Stimulated activated CD8-positive, alpha-beta memory T cell treated with anti-CD3 and anti-CD28 coated beads, Interleukin-12 subunit alpha, Interleukin-12 subunit beta, amount 100 ng/mL, for 24 hours (primary cell): ENCODE results near the gene PLEKHG5.

ENCODE experiments used
- DNase-seq: peaks from one replicate; pipeline ENCODE4 v3.0.0-alpha.2; 2020; ENCODE audit errors: extremely low read depth

Gene PLEKHG5

DNA sequence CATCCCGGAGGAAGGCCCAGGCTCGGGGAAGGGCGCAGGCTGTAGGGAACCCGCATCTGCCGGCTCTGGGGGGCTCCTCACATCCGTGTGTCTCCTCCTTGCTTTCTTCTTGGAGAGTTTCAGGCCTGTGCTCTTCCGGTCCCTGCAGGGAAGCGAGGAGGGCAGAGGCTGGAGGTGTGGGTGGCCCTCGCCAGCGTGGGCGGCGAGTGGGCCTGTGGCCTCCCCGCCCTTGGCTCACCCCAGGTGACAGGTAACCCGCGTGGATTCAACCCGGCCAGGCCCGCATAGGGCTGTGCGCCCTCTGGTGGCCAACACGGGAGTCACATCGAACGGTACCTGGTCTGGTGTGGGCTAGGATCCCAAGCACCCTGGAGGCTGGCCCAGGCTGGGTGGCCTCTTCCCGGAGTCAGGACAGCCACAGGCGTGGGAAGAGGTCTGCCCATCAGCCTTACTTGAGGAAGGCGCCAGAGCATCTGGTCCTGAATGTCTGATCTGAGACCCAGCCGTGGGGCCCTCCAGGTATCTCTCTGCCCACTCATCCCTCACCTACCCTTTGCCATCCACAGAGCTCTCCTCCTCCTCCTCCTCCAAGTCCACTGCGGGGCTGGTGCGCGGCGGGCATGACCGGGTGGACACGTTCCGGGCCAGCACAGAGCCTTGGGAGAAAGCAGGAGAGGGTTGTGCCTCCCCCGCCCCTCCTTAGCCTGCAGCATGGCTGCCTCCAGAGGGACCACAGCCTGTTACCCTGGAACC is 15.9 kb downstream of the PLEKHG5 start:
- DNase-seq, result no peak

DNA sequence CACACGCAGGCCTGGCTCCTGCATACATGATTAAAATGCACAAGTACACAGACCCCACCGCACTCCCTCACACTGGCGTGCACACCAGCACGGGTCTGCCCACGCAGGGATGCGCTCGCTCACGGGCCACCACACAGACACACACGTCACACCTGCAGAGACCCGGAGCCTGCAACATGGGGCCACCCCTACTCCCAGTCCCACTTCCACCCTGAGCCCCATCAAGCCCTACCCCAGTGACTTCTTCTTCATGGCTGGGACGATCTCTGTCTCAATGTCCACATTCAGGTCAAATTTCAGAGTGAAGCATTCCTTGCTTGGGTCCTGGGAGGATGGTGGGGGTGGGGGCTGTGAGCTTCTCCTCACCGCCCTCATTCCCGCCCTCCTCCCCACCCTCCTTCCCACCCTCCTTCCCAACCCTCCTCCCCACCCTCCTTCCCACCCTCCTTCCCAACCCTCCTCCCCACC is 16.6 kb downstream of the PLEKHG5 start:
- no peak for DNase-seq

DNA sequence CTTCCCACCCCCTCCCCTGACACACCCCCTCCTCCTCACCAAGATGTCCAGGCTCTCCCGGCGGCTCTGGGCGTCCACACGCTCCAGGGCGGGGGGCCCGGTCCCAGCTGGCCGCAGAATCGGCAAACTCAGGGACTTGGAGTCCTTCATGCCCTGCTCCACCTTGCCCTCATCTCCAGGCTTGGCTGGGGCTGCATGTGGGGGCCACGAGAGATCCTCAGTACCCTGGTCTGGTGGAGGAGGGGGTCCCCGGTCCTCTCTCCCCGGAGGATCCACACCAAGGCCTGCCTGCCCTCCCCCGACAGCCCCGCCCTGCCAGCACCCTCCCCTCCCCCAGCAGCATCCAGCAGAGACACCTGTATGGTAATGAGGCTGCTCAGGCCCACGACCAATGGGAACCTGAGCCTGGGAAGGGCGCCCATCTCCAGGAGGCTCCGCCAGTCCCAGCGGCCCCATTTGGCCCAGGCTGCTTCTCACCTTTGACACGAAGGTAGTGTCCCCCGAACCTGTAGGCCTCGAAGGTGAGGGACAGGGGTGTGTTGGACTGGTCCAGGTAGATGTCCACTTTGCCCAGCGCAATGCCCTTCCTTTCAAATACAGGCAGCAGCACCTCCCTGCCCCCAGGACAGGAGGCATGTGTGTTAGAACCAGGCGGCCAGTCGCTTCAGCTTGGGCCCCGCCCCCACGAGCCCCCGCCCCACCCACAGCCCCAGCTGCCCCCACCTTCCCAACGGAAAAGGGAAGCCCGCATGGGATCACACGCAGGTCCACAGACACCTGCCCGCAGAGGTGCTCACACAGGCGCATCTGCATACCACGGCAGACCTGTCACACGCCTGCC is 17.3 kb downstream of the PLEKHG5 start:
- DNase-seq, result no peak

DNA sequence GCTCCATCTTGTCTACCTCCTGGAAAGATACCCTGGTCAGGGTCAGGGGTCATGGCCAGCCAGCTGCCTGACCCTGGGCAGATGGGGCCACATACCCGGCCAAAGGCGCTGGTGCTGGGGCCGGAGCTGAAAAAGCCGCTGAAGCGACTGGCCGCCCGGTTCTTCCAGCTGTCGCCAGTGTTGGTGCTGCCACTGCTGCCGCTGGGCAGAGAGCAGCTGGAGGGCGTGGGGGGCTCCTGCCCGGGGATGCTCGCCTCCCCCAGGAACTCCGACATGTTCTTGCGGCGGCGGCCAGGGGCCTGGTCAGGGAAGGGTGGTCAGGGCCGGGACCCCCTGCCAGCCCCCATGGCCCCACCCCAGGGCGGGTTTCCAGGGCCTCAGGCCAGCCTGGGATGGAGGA is 18.3 kb downstream of the PLEKHG5 start:
- DNase-seq, result no peak

DNA sequence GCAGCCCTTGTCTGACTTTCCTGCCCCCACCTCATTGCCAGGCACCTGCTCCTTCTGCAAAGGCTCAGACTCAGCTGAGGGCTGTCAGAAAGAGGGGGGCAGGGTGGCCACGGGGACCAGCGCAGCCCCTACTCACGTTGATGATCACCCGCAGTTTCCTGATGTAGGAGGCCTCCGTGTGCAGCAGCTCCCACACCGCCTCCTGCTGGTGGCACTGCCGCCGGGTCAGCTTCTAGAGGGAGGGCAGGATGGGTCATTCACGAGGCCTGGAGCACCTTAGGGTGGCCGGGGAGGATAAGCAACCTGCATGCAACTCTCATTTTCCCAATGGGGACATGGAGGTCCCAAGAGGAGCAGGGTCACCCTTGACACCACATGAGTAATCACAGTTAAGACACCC is 19.1 kb downstream of the PLEKHG5 start:
- no peak for DNase-seq

DNA sequence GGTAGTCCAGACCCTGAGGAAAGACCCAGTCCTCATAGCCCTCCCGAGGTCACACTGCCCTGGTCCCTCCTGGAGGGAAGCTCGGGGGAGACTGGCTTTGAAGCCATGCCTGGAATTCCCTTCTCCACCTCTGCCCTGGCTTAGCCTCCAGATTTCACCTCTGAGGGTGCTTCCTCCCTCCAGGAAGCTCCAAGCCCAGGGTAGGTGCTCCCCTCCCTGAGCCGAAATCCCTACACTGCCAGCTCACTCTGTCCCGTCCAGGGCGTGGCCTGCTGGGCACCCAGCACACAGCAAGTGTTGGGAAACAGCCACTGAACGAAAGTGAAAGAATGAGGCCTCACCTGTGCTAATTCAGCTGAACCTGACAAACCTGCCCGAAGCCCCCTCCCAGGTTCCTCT is 19.5 kb downstream of the PLEKHG5 start:
- no peak for DNase-seq

DNA sequence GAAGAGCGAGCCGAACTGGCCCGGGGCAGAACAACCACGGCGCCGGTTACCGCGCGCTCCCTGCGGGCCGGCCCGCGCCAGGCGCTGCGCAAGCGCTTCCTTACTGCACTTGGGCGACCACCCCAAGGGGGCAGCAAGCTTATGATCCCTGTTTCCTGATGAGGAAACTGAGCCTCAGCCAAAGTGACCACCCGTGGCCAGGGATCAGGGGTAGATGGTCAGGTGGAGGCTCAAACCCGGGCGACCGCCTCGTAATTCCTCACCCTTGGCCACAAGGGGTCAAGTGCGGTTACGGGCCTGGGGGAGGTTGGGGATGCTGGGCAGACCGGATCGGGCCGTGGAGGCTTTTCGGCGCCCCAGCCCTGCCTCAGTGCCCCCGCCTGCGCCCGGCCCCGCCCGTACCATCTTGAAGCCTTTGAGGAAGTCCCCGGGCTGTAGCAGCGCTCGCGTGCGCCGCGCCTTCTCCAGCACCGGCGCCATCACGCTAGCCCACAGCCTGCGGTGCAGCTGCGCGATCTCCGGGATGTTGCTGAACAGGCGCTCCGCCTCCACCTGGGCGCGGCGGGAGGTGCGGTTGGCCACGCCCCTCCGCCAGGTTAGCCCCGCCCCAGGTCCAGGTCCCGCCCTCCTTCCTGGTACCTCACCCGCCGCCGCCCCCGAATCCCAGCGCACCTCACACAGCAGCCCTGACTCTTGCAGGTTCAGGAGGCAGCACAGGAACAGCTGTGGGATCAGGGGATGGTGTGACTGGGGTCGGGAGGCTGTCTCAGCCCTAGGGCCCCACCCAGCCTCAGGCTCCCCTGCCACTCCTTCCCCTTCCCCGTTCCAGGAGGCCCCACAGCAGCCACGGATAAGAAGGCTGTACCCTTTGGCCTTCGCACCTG is 20.1 kb downstream of the PLEKHG5 start:
- no peak for DNase-seq

DNA sequence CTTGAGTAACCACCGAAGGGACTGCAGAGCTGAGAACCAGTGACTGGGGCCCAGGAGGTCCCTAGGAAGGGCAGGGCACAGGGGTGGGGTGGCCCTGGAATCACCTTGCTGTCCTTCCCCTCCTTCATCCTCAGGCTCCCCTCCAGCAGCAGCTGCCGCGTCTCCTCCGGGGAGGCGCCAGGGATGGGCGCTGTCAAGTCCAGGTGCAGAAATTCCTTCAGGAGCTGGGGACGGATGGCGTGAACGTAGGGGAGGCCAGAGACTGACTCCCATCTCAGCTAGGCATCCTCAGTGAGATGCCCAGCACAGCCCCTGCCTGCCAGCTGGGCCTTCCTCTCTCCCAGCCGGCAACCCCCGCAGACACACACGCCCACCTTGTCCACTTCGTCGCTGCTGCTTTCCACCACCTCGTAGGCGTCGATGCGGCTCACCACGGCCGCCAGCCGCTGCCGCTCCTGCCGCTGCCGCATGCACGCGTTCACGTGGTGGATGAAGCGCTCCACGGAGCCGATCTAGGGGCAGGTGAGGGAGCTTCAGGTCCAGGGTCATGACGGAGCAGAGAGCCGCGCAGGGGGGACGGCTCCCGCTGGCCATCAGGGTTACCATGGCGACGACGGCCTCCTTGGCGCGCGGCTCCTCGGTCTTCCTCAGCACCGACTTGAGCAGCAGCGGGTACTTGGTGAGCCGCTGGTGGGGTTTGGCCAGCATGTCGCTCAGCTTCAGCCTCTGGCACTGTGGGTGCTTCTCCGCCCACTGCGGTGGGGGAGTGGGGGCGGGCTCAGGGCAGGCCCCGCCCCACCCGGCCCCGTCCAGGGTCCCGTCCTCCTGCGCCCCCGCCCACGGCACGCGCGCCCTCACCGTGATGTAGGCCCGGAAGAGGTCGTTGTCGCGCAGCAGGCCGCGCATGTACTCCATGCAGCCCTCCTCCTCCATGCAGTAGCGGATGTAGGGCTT is 21.1 kb downstream of the PLEKHG5 start:
- DNase-seq, result no peak

DNA sequence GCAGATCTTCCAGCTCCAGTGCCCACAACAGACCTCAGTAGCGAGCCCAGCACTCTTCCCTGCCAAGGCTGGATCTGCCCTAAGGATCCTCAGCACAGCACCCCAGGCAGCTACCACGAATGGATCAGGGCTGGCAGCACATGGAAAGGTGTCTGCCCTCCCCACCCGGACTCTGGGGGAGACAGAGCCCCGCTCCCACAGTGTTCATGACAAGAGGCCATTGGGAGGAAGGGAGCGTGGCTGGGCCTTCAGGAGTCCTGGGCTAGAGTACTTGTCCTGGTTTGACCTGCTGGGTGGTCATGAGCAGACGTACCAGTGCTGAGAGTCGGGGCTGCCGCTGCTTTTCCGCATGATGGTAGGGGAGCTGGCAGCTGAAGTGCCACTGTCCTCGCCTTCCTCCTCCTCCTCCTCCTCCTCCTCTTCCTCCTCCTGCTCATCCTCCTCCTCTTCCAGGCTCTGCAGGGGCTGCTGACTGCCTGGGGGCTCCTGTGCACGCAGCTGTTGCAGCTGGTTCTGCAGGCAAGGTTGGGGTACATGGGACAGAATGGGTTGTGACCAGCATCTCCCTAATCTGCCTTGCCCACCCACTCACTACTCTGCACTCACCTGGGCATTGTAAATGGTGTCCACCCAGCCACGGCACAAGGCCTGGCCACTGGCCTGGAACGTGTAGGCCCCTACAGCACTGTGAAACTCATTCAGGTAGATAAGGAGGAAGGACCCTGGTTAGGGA is 22.6 kb downstream of the PLEKHG5 start:
- no peak for DNase-seq

DNA sequence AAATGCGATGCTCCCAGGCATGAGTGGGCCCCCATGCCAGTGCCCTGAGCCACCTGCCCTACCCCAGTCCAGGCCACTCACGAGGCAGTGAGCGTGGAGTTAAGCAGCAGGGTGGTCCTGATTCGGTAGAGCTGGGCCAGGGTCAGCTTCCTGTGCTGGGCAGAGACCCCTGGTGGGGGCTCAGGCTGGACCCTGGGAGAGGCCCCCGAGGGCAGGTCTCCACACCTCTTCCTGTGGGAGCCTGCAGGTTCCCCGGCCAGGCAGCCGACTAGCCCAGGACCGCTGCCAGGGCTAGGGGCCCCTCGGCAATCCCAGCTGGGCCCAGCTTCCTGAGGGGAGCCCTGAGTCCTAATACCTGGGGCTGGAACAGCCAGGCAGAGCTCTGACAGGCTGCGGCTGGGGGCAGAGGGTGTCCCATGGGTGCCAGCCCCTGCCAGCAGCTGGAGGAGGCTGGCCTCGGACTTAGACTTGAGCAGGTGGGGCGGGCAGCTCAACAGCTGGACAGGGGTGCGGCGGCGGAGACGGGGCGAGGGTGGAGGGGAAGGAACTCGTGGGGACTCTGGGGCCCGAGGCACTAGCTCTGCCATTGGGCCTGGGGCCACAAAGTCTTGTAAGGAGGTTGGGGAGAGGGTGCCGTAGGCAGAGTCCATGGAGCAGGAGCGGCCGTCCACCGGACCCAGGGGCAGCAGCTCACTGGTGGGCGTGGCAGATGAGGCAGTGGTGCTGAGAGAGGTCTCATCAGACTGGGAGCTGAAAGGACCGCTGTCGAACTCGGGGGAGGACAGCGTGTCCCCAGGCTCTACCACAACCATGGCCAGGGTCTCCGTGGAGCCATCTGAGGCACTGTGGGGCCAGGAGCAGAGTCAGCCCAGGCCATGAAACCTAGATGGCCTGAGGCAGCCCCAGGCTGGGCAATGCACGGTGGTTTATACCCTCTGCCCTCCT is 23.5 kb downstream of the PLEKHG5 start:
- no peak for DNase-seq

DNA sequence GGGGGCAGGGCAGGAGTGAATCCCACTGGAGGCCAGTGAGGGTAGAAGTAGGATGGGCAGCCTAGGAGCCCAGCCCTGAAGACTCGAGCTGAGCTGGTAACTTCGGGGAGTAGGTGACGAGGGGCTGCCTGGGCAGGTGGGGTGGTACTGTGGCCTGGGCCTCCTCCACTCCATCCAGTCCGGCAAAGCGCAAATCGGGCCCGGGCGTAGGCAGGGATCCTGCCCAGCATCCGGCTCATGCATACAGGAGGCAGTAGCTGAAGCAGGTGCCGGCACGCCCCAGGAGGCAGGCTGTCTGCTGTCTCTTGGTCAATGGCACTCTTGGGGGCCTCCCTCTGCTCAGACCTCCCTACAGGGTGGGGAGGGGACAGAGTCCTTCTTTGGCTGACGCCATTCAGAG is 24.2 kb downstream of the PLEKHG5 start:
- DNase-seq, result no peak

DNA sequence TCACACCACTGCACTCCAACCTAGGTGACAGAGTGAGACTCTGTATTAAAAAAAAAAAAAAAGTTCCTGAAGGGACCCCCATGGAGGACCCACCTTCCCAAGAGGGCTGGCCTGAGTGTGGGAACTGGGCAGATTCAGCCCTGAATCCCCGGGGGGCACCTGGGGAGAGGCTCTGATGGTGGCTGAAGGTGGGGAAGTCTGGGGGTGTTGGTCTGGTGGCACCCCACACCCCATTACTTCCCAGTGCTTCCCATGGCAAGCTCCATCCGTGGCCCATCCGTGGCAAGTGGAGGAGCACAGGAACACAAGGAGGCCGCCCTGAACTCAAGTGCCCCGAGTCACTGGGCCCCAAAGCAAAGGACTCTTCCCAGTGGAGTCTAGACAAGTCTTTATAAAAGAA is 24.7 kb downstream of the PLEKHG5 start:
- DNase-seq, result no peak

DNA sequence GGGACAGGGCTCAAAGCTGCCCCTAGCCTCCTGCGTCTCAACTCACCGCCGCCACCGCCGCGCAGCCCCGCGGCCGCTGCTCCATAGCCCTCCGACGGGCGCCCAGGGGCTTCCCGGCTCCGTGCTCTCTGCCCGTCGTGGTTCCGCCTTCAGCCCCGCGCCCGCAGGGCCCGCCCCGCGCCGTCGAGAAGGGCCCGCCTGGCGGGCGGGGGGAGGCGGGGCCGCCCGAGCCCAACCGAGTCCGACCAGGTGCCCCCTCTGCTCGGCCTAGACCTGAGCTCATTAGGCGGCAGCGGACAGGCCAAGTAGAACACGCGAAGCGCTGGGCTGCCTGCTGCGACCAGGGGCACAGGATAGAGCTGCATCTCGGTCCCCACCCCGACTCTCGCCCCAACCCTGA is 25.4 kb downstream of the PLEKHG5 start, which contains the start of gene TNFRSF25:
Gene TNFRSF25, minus strand, starts transcription at position 151 of the 400 bp plus-strand sequence. Its CDS starts 66 bp downstream, at position 85.
- no peak for DNase-seq

DNA sequence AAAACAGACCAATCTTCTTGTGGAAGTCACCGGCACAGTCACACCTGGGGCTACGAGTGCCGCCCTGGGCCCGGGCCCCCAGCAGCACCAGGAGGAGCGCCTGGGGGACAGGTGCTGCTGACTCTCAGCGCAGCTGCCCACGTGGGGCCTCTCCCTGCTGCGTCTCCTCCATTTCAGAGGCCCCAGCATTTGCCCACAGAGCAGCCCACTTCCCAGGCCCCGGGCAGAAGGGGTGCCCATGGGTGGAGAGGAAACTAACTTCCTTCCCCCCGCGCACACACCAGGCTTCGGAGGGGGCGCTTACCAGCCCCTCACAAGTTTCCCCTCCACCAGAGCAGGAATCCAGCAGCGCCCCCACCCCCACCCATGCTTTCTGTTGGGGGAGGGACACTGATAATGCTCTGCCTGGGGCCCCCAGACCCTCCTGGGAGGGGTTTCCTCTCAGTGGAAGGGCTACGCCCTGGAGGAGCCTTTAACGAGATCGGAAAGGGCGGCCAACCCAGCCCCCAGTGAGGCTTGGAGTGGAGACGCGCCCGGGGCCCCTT is 25.9 kb downstream of the PLEKHG5 start:
- no peak for DNase-seq

DNA sequence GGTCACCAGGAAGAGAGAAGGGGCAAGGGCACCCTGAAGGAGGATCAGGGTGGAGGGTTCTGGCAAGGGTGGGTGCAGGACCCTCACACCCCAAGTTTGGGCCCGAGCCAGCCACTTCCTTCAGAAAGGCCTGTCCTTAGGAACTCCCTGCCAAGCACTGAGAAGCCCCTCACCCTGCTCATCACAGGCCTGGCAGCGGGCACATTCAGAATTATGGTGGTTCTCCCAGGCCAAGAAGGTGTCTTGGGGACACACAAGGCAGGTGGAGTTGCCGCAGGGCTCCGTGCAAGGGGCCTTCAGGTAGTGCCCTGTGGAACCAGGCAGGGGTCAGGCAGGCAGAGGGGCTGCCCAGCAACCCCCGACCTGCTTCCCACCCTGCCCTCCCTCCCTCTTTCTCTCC is 26.6 kb downstream of the PLEKHG5 start:
- no peak for DNase-seq

DNA sequence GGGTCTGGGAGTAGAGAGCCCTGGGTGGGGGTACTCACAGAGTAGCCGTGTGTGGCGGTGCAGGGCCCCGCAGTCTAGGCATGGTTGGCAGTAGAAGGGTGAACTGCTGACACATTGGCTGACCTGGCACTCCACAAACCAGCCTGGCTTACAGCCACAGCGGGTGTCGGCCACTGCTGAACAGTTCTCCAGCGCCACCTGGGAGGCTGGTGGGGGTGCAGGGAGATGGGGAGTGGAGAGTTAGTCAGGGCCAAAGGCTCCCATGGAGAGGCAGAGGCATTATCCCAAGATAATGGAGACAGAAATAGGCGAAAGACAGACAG is 27.0 kb downstream of the PLEKHG5 start:
- no peak for DNase-seq

DNA sequence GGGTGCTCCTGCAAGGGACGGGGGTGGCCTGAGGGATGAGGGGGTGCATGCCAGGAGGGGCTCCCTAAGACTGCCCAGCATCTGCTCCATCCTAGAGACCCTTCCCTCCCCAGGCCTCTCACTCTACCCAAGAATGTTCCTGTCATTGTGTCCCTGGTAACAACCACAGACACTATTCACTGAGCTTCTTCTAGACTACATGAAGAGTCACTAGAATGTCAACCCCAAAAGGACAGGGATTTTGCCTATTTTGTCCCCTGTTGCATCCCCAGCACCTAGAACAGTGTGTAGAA is 28.4 kb downstream of the PLEKHG5 start:
- DNase-seq, result no peak

DNA sequence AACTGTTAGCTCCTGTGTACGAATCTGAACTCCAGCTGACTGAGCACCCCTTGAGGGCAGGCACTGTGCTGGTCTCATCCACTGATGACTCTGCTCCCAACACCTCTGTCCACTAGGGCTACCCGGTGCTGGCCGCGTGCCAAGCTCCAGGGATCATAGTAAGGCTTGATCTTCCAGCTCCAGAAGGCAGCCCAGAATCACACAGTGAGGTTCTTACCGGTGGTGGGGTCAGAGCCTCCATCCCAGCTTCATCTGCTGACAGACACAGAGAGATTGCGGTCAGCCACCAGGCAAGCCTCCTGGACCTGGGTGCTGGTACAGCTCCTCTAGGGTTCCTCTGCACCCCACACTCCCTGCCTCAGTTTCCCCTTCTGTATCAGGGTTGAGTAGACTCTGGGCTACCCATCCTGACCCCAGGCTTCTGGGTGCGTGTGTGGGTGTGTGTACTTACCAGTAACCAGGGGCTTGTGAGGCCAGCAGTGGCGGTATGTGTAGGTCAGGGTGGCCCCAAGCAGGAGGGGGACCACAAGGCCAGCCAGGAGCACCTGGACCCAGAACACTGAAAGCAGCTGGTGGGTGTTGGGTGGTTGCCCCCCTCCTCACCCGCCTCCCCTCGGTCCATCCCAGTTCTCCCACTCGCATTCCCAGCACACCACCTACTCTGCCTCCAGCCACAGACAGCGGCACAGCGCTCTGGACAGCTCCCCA is 28.9 kb downstream of the PLEKHG5 start:
- no peak for DNase-seq
